ENCODE measurements around the gene ABCB9.
"Not testable (repeated sequence)": the region's sequence is repeated elsewhere in the genome, so short reads cannot be mapped to it uniquely, and the experiment has no call there.

The ABCB9 gene

DNA sequence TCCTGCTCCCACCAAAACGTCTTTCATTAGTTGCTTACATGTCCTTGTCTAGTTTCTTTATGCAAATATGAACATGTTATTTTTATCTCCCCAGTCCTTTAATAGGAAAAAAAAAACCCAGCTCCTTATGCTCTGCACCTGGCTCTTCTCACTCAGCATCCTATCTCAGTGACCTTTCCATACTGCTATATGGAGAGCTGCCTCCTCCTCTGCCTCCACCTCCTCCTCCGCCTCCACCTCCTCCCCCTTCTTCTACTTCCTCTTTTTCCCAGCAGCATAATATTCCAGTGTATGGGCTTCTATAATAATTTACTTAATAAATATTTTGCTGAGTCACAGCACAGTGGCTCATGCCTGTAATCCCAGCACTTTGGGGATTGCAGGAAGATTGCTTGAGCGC is 31.5 kb downstream of the ABCB9 start:
- no peak for DNase-seq

DNA sequence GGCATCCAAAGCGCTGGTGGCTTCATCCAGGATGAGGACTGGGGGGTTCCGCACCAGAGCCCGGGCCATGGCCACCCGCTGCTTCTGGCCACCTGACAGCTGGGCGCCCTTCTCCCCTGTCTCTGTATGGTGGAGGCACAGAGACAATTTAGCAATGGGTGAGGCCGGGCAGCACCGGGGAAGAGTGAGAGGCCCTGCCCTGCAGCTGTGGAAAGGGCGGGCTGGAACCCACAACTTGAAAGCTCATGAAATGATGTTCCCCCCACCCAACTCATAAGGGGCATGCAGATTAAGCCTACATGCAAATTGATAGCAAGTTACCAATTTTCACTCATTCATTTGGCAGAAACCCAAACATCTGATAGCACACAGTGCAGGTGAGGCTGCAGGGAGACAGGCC is 34.1 kb downstream of the ABCB9 start:
- no peak for DNase-seq

DNA sequence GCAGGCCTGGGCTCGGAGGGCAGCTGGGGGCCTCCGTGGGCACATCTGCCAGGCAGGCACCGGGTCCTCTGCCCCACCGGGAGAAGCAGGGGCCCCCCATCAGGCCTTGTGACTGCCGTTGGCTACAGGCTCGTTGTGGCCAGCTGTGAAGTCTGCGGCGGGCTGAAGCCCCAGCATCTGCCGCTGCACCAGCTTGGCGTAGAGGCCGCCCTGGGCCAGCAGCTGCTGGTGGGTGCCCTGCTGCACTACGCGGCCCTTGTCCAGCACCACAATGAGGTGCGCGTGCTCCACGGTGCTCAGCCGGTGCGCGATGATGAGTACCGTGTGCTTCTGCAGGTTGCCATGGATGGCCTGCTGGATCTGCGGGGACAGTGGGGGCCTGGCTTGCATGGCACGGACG is 36.5 kb downstream of the ABCB9 start:
- no peak for DNase-seq

DNA sequence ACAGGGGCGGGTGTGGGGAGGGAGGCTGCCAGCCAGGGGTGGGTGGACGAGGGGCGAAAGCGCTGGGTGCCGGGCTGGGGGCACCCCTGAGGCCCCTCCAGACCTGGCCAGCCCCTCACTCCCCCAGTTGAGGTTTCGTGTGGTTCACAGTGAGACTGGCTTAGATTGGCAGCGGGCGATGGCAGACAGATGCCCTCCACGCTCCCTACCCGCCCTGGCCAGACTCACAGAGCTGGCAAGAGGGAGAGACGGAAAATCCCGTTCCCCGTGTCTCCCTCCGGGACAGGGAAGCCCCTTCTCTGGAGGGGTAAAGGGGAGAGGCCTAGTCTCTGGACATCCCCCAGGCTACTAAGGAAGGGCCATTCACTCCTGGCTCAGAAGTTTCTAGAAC is 37.1 kb downstream of the ABCB9 start:
- no peak for DNase-seq

DNA sequence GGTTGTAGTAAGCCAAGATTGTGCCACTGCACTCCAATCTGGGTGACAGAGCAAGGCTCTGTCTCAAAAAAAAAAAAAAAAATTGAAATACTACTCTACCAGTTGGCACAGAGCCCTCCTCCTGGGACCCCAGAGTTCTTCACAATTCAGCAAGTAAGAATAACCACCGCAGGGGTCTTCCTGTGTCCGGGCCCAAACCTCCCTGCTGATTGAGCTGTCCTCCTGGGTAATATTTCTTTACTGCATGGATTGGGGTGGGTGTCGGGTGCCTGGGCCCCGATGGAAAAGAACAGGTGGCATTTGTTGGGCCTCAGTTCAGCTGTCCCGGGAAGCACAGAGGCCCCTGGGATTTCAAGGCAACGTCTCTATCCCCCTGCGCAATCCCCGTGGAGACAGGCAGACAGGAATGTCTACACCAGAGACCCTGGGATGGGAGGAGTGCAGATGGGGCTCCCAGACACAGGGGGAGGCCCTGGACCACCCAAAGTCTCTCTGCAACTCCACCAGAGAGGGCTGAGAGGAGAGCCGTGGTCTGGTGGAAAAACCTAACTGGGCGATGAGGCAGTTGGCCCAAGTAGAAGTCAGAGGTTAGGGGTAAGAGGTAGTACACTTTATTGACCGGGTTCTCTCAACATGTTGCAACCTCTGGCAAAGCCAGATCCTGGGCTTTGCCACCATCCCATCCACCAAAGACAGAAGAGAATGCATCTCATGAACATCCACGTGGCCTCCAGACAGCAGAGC is 37.7 kb downstream of the ABCB9 start:
- DNase-seq: no peak

DNA sequence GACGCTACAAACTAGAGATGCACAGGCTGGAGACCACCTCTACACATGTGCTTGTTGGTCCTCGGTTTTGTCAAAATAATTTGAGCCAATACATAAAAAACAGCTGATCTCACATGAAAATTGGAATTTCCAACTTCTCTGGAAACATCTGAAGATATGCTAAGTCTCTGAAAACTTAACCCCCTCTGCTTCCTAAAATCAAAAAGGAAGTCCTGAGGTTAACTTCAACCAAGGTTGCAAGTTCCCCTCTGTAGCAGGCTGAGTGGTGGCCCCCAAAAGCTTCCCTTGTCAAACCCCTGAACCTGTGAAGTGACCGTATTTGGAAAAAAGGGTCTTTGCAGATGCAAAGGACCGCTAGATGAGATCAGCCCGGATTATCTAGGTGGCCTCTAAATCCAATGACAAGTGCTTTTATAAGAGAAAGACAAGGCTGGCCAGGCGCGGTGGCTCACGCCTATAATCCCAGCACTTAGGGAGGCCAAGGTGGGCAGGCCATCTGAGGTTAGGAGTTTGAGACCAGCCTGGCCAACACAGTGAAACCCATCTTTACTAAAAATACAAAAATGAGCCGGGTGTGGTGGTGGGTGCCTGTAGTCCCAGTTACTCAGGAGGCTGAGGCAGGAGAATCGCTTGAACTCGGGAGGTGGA is 38.4 kb downstream of the ABCB9 start:
- peak; percentile 28 for DNase-seq

DNA sequence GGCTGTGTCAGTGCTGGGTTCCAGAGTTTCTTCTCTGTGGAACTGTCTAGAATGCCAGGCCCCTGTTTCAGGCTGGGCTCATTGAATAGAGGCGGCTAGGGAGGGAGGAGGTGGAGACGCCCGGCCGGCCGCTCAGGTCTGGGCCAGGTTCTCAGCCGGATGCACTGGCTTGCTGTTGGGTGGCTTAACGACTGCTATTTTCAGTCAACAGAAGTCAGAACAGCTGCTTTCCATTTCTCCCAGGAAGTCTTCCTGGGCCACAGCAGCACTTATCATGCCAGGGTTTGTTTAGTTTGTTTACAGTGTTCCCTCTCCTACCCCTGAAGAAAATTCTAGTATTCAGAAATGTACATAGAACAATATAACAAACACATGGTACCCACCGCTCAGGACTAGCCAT is 44.3 kb downstream of the ABCB9 start:
- DNase-seq: no peak

DNA sequence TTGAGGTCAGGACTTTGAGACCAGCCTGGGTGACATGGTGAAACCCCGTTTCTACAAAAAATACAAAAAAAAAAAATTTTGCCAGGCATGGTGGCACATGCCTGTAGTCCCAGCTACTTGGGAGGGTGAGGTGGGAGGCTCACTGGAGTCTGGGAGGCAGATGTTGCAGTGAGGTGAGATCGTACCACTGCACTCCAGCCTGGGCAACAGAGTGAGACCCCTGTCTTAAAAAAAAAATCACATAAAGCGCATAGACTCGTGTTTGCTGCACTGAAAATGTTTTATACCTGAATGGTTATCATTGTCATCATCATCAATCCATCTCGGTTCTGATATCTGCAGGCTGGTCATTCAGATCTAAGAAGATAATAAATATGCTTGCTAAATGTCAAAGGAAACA is 45.6 kb downstream of the ABCB9 start:
- DNase-seq: no peak

DNA sequence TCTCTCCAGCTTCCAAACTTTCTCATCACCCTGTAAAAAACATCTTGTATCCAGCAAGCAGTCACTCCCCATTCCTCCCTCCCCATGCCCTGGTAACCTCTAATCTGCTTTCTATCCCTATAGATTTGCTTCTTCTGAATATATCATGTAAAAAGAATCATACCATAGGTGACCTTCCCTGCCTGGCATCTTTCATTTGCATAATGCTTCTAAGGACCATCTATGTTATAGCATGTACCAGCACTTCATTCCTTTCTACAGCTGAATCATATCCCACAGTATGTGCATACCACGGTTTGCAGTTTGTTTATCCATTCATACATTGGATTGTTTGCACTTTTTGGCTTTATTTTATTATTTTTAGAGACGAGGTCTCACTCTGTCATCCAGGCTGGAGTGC is 47.4 kb downstream of the ABCB9 start:
- no peak for DNase-seq

DNA sequence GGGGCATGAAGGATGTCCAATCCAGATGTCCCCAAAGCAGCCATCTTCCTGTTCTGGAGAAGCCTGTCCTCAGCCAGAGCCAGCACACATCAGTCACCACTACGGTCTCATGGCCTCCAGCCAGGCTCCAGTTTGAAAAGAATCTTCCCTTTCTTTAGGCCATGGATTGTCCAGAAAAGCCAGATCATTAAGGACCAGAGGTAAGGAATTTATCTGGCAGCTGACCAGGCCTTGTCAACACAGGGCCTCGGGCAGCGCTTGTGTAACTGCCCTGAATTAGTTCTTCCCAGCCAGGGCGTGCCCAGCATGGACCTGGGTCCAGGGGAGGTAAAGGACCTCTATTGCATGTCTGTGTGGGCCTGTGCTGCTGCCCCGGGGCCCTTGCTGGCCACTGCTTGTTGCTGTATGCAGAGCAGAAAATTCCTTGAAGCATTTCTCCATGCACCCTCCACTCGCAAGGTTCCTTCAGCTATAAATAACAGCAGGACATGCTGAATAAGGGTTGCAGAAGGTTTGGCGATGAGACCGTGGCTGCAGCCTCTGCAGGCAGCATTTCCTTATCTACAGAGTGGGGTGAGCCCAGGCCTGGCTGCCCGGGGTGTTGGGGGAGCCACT is 48.6 kb downstream of the ABCB9 start:
- no peak for DNase-seq

DNA sequence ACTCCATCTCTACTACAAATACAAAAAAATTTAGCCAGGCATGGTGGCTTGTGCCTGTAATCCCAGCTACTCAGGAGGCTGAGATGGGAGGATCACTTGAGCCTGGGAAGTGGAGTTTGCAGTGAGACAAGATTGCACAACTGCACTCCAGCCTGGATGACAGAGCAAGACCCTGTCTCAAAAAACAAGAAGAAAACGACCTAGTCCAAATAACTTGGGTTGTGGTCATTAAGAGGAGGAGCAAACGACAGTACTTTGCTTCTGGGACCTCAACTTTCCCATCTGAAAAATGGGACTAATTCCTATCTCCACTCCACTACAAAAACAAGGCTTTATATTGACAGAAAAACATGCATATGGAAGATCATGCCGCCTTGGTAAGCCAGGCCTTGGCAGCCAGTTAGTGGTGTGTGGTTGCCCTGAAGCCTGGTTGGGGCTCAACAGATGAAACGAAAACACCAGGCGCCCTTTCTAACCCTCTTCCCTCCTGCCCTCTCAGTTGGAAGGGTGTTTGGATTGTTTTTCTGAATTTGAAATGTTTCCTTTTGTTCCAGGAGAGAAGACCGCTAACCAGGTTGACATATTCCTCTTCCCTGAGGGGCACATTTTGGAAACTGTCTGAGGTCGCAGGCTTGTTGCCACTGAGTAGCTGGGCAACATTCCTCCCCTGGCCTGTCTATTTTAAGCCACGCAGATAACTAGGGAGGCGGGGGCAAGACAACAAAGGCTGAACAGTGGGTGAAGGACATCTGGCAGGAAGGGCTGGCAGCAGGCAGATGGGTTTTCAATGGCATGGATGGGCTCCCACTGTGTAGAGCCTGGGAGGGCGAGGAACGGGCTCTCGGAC is 56.6 kb downstream of the ABCB9 start:
- no peak for DNase-seq

DNA sequence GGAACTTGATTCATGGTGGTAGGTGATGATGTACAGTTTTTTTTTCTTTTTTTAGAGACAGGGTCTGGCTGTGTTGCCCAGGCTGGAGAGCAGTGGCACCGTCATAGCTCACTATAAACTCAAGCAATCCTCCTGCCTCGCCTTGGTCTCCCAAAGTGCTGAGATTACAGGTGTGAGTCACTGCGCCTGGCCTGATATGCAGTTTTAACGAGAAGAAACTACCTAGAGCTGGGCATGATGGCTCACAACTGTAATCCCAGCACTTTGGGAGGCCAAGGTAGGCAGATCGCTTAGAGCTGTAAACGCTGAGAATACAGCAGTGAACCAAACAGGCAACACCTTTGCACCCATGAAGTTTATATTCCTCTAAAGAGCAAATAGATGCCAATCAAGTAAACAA is 57.3 kb downstream of the ABCB9 start:
- DNase-seq: no peak

DNA sequence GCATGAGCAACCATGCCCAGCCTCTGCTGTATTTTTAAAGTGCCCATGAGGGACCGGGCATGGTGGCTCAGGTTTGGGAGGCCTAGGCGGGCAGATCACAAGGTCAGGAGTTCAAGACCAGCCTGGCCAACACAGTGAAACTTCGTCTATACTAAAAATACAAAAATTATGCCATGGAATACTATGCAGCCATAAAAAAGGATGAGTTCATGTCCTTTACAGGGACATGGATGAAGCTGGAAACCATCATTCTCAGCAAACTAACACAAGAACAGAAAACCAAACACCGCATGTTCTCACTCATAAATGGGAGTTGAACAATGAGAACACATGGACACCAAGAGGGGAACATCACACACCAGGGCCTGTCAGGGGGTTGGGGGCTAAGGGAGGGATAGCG is 61.0 kb downstream of the ABCB9 start:
- not testable (repeated sequence) for DNase-seq

DNA sequence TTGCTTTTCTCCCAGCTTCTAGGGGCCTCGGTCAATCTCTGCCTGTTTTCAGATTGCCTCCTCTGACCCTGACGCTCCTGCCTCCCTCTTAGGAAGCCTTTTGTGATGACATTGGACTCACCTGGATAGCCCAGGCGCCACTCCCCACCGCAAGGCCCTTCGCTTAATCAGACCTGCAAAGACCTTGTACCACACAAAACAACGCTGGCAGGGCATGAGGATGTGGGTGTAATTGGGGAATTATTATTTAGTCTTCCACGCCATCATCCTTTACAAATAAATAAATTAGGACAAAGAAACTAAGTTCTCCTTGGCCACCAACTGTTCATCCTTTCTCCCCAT is 62.6 kb downstream of the ABCB9 start:
- DNase-seq: no peak

DNA sequence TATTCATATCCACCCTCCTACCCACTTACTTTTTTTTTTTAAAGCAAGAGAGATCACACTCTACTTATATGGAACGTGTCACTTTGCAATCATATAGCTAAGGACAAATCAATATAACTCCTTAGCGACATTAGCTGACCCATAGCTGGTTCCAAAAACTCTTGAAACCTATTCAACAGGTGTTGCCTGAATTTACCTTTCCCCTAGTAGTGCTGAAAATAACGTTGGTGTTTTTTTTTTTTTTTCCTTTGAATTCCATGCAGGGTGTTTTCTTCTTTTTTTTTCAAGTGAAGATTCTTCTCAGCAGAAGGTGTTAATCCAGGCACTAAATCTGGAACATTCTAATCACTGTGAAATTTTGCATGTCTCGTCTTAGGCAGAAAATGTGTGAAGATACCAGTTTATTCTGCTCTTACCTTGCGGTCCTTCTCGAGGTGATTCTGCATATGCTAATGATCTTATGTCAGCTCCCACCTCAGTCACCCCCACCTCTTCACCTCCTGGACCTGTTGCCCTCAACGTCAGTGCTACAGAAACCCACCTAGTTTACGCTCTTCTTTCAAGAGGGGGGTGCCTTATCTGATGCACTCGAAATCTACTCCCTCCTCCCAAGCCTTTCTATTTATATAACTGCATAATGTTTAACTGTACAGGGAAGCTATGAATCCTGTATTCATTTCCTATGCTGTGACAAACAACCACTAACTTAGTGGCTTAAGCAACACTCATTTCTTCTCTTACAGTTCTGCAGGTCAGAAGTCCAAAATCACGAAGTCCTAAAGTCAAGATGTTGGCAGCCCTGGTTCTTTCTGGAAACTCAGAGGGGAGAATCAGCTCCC is 63.2 kb downstream of the ABCB9 start:
- DNase-seq: no peak

DNA sequence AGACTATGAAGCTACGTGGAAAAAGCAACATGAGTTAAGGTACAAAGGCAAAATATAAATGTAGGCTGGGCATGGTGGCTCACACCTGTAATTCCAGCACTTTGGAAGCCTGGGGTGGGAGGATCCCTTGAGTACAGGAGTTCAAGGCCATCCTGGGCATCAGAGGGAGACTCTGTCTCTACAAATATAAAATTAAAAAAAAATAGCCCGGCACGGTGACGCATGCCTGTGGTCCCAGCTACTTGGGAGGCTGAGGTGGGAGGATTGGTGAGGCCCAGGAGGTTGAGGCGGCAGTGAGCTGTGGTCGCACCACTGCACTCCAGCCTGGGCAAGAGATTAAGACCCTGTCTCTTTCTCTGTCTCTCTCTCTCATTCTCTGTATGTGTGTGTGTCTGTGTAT is 66.4 kb downstream of the ABCB9 start:
- no peak for DNase-seq

DNA sequence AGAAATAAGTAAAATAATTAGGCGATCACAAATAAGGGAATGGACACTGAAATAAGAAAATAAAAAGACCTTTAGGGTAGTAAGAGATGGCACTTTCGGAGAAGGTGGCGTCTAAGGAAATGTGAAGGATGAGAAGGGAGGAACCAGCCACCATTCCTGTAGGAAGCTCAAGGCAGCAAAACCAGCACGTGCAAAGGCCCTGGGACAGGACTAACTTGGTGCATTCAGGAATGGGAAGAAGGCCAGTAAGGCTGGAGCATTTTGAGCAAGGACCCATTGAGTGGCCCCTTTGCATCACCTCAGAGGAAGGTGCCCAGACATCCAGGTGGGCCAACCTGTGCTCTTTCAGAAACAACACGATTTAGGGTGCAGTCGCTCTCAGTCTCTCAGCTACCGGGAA is 69.6 kb downstream of the ABCB9 start:
- no peak for DNase-seq

DNA sequence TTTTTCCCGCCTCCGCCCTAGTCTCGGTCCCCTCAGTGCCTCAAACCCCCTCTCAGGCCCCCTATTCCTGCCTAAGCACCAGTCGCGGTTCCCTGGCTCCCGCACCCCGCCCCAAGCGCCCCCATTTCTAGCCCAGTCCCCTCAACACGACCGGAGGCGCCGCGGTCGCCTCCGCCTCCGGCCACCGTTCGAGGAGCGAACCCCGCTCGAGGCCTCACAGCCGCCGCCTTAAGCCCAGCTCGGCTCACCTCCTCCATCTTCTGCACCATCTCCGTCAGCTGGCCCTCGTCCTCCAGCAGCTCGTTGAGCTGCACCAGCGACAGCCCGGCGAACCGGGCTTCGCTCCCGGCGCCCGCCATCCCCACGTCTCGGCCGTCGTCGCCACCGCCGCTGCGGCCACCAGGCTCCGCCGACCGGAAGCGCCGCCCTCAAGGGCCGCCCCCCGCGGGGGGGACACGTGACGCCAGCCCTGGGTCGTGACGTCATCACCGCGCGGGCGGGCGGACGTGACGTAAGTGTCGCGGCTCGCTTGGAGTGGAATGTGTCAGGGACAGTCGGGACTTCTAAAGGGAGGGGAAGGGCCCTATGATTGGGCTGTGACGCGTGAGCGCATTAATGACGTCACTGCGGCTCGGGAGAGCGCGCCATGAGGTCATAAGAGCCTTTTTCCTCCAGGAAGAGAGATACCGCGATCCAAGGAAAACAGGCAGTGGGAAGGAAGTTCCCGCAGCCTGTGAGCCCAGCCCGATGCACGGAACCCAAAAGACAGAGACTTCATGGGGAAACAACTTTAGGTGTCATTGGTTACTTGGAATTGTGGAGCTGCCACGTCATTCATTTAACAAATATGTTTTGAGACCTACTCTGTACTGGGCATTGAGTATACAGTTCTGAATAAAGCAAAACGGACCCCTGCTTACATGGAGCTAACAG is 70.3 kb downstream of the ABCB9 start, which contains the start of gene VPS37B:
Gene VPS37B, minus strand, starts transcription at position 421 of the 933 bp plus-strand sequence. Its CDS starts 62 bp downstream, at position 359.
- peak; percentile 95 for DNase-seq

DNA sequence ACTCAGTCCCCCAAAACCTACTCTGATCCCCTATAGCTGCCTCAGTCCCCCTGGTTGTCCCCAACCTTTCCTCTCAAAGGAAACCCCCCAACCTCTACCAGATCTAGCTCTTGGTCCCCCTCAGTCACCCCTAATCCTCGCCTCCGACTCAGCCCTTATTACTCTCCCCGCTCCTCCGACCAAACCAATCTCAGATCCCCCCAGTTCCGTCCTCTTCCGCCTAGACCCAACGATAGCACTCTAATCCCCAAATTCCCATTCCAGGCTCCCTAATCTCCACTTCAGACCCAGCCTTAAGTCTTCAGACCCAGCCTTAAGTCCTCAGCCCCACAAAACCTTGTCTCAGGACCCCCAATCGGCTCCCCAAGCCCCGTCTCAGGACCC is 71.0 kb downstream of the ABCB9 start:
- no peak for DNase-seq

DNA sequence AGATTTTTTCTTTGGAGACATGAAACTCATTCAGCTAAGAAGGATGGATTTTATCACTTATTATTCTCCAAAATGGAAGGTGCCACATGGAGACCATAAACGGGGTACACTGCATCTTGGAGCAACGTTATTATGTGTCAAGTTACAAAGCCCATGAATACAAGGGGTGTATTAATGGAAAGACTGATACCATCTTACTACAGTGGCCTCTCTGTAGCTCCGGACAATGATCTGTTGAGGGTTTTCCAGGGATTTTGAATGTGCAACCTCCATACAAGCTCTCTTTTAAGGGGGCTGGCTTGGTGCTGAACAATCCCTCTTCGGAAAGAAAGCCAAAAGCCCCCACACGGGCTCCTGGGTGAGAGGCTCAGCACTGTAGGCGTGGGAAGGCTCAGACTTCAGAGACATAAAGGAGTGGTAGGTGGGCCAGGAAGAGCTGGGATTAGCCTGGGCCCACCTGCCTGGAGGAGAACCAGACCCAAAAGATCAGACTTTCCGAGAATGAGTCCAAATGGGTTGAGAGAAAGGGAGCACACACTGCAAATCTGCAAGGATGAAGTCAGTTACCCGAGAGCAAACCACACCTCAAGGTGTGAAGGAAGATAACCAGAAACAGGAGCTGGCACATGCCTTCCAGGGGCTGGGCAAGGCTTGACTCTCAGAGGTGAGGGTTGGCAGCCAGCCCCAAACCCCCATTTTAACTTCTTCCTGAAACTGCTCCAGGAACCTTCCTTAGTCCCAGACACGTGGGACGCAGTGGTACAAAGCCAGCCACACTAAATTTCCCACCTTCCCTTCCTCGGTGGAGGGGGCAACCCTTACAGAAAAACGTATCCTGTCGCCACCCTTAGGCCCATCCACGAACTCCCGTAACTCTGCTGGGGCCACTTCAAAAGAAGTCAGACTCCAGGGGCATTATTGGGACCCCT is 71.8 kb downstream of the ABCB9 start:
- DNase-seq: no peak
